ENCODE data around the gene LOXHD1. TPM values are rescaled to one million over a fixed set of nuclear protein-coding genes. Genes with fewer than 3 reads are reported as not detected.

The LOXHD1 gene
- polyA plus RNA-seq, 1 experiment = not detected

GRCh38 chr18:46688853-46689525 is 32.0 kb upstream of the LOXHD1 start:
- TF ChIP-seq CTCF (IDR thresholded peaks at IDR 0.05; ENCODE audit: low read depth, low read length) = no peak
- H3K9me3 ChIP-seq (ENCODE audit: control insufficient read depth, insufficient read depth, low read length) = no peaks in the 10 kb centered on the region
- DNase-seq (ENCODE audit: low read depth, low spot score) = no peak
- ChIA-PET POLR2A (no interaction called here), CTCF (no interaction called here)
- no peak overlapping the region for H3K27ac ChIP-seq (ENCODE audit: low read depth, low read length)
- peaks cover 5% of the 10 kb centered on the region for H3K27me3 ChIP-seq (ENCODE audit: control insufficient read depth, insufficient read depth, low read length)
- no peak overlapping the region for H3K4me3 ChIP-seq (ENCODE audit: low read depth, low read length)

- no peak overlapping the region for H3K27ac ChIP-seq (ENCODE audit: low read depth, low read length)
- DNase-seq (ENCODE audit: low read depth, low spot score) = no peak
- no peak for TF ChIP-seq CTCF (IDR thresholded peaks at IDR 0.05; ENCODE audit: low read depth, low read length)
- ChIA-PET CTCF (no interaction called here), POLR2A (no interaction called here)
- H3K9me3 ChIP-seq (ENCODE audit: control insufficient read depth, insufficient read depth, low read length) = no peaks in the 10 kb centered on the region
- H3K27me3 ChIP-seq (ENCODE audit: control insufficient read depth, insufficient read depth, low read length) = peaks cover 2% of the 10 kb centered on the region
- H3K4me3 ChIP-seq (ENCODE audit: low read depth, low read length) = no peak overlapping the region
Measured at GRCh38 chr18:46686186-46686585, 29.2 kb upstream of the LOXHD1 start.

- TF ChIP-seq CTCF (IDR thresholded peaks at IDR 0.05; ENCODE audit: low read depth, low read length) = no peak
- Histone ChIP-seq H3K27ac (ENCODE audit: low read depth, low read length) (no peak overlapping the region), H3K4me3 (ENCODE audit: low read depth, low read length) (no peak overlapping the region), H3K27me3 (ENCODE audit: control insufficient read depth, insufficient read depth, low read length) (peaks cover 2% of the 10 kb centered on the region), H3K9me3 (ENCODE audit: control insufficient read depth, insufficient read depth, low read length) (no peaks in the 10 kb centered on the region; the same call in 1 of the 2 replicates)
- POLR2A ChIA-PET = no interaction called here
- no peak for DNase-seq (ENCODE audit: low read depth, low spot score)
- CTCF ChIA-PET = no interaction called here
Measured at GRCh38 chr18:46683252-46683651, 26.2 kb upstream of the LOXHD1 start.

GRCh38 chr18:46680784-46681695 is 24.0 kb upstream of the LOXHD1 start:
- POLR2A ChIA-PET = no interaction called here
- Histone ChIP-seq H3K27ac (ENCODE audit: low read depth, low read length) (no peak overlapping the region), H3K27me3 (ENCODE audit: control insufficient read depth, insufficient read depth, low read length) (peaks cover 2% of the 10 kb centered on the region), H3K9me3 (ENCODE audit: control insufficient read depth, insufficient read depth, low read length) (no peaks in the 10 kb centered on the region; the same call in 1 of the 2 replicates), H3K4me3 (ENCODE audit: low read depth, low read length) (no peak overlapping the region)
- CTCF ChIA-PET = interaction anchor here (2.3 kb wide), 1 partner anchor 23 kb away, joined by 5 read pairs; no protein-coding TSS in a partner anchor
- DNase-seq (ENCODE audit: low read depth, low spot score) = no peak
- no peak for TF ChIP-seq CTCF (IDR thresholded peaks at IDR 0.05; ENCODE audit: low read depth, low read length)
